CD14-positive monocyte (primary cell): ENCODE data around the gene BOD1. TPM values are rescaled to one million over a fixed set of nuclear protein-coding genes. Genes with fewer than 3 reads are reported as not detected.

Source experiments
- DNase-seq, 3 donors: peaks; one replicate each; pipeline ENCODE4 v3.0.0-alpha.2; 2011 to 2022
- H2AFZ ChIP-seq: 2 replicates; pipeline ENCODE4 v1.6.0; 2012; ENCODE audit warnings: mild to moderate bottlenecking, low read depth, low read length, inconsistent platforms; ENCODE audit not compliant: insufficient read depth, poor library complexity, severe bottlenecking
- H3K27ac ChIP-seq, 2 donors: 1 replicate in 1 of 2; 2 replicates in 1 of 2; pipeline ENCODE4 v1.5.1; 2012 to 2013; ENCODE audit warnings: low read length in 2 of 2, control low read depth in 1 of 2, inconsistent platforms in 1 of 2, low read depth in 1 of 2, mild to moderate bottlenecking in 1 of 2
- H3K27me3 ChIP-seq, 2 donors: one replicate each; pipeline versions ENCODE4 v1.6.0 to v1.6.1; 2011 to 2013; ENCODE audit warnings: low read length in 2 of 2; ENCODE audit not compliant: control insufficient read depth in 2 of 2, insufficient read depth in 2 of 2
- H3K36me3 ChIP-seq, 2 donors: replicated peaks in 1 of 2; 1 replicate in 1 of 2; 2 replicates in 1 of 2; pipeline versions ENCODE4 v1.5.1 to v1.6.1; 2012 to 2013; ENCODE audit warnings: low read length in 2 of 2, control low read depth in 1 of 2, inconsistent platforms in 1 of 2, mild to moderate bottlenecking in 1 of 2; ENCODE audit not compliant: insufficient read depth in 2 of 2, control insufficient read depth in 1 of 2
- H3K4me1 ChIP-seq, 2 donors: 1 replicate in 1 of 2; 2 replicates in 1 of 2; pipeline versions ENCODE4 v1.5.1 to v1.6.1; 2012 to 2013; ENCODE audit warnings: low read length in 2 of 2, control low read depth in 1 of 2, inconsistent platforms in 1 of 2, mild to moderate bottlenecking in 1 of 2, moderate library complexity in 1 of 2; ENCODE audit not compliant: insufficient read depth in 2 of 2, control insufficient read depth in 1 of 2
- H3K4me2 ChIP-seq: replicated peaks from 2 replicates; pipeline ENCODE3; 2012; ENCODE audit warnings: low read length, moderate library complexity, mild to moderate bottlenecking; ENCODE audit not compliant: poor library complexity, severe bottlenecking; ENCODE audit errors: extremely low read depth
- H3K4me3 ChIP-seq, 3 experiments: fragments of 200-600 bp in 1 of 3; sonication (generic) in 1 of 3; replicated peaks in 1 of 3; 1 replicate in 2 of 3; 2 replicates in 1 of 3; pipeline ENCODE4 v1.5.1; 2011 to 2013; ENCODE audit warnings: low read length in 3 of 3, mild to moderate bottlenecking in 3 of 3, control low read depth in 2 of 3, low read depth in 2 of 3, inconsistent platforms in 1 of 3, moderate library complexity in 1 of 3
- H3K79me2 ChIP-seq: 2 replicates; pipeline ENCODE4 v1.6.0; 2012; ENCODE audit warnings: mild to moderate bottlenecking, control low read depth, inconsistent platforms, low read length, moderate library complexity; ENCODE audit not compliant: insufficient read depth
- H3K9ac ChIP-seq: 2 replicates; pipeline ENCODE4 v1.6.0; 2017; ENCODE audit warnings: low read length, mild to moderate bottlenecking; ENCODE audit not compliant: insufficient read depth, poor library complexity, severe bottlenecking
- H3K9me3 ChIP-seq, 2 donors: replicated peaks in 1 of 2; 1 replicate in 1 of 2; 2 replicates in 1 of 2; pipeline versions ENCODE4 v1.5.1 to v1.6.1; 2012 to 2013; ENCODE audit warnings: low read length in 2 of 2, control low read depth in 1 of 2; ENCODE audit not compliant: control insufficient read depth in 1 of 2, insufficient read depth in 1 of 2
- H4K20me1 ChIP-seq: 2 replicates; pipeline ENCODE4 v1.6.0; 2012; ENCODE audit warnings: mild to moderate bottlenecking, low read length, control low read depth, moderate library complexity; ENCODE audit not compliant: insufficient read depth
- H3K27ac Mint-ChIP-seq, 7 donors: one replicate each; pipeline ENCODE4 v1.8.0; 2020; ENCODE audit warnings: mild to moderate bottlenecking in 7 of 7, mixed read lengths in 7 of 7, moderate library complexity in 6 of 7, inconsistent platforms in 2 of 7
- H3K27me3 Mint-ChIP-seq, 3 donors: one replicate each; pipeline ENCODE4 v1.8.0; 2021 to 2022; ENCODE audit warnings: low read depth in 3 of 3, mild to moderate bottlenecking in 3 of 3, mixed read lengths in 3 of 3, moderate library complexity in 3 of 3, inconsistent platforms in 1 of 3
- H3K36me3 Mint-ChIP-seq, 2 donors: one replicate each; pipeline ENCODE4 v1.8.0; 2020; ENCODE audit warnings: mixed read lengths in 2 of 2, inconsistent platforms in 1 of 2, mild to moderate bottlenecking in 1 of 2
- H3K4me1 Mint-ChIP-seq: one replicate; pipeline ENCODE4 v1.8.0; 2020; ENCODE audit warnings: mild to moderate bottlenecking, mixed read lengths
- H3K4me3 Mint-ChIP-seq, 2 donors: one replicate each; pipeline ENCODE4 v1.8.0; 2020; ENCODE audit warnings: mild to moderate bottlenecking in 2 of 2, mixed read lengths in 2 of 2, moderate library complexity in 1 of 2
- H3K9me3 Mint-ChIP-seq, 7 donors: one replicate each; pipeline ENCODE4 v1.8.0; 2020 to 2022; ENCODE audit warnings: mixed read lengths in 7 of 7, mild to moderate bottlenecking in 6 of 7, moderate library complexity in 6 of 7, inconsistent platforms in 2 of 7
- WGBS: methylation state at CpG from one replicate; pipeline ENCODE4 v1.1.5; 2013; ENCODE audit warnings: missing lambda C conversion rate; ENCODE audit not compliant: insufficient coverage; 5-methylcytosine and 5-hydroxymethylcytosine counted together
- intact Hi-C, 2 donors: fragments of 100-400 bp; cut with micrococcal nuclease; formaldehyde crosslinking; loops; one replicate each; pipeline versions ENCODE4 v1.15.0 to v1.15.1; 2023
- polyA plus RNA-seq, 3 donors: library from polyadenylated mRNA; depleted of rRNA in 1 of 3; unstranded in 2 of 3; stranded (reverse) in 1 of 3; fragments of 300-500 nt in 2 of 3; fragments of >200 nt in 1 of 3; fragmentation: Illumina TruSeq in 2 of 3; gene quantifications; 1 replicate in 2 of 3; 2 replicates in 1 of 3; pipeline ENCODE4 v1.2.3, GENCODE V29; 2012 to 2021
- TF ChIP-seq, protein P1 (sequence below): fragments of 200-600 bp; IDR thresholded peaks from one replicate; pipeline ENCODE4 v1.8.0; 2022; ENCODE audit warnings: antibody characterized with exemption, mild to moderate bottlenecking

The BOD1 gene
- polyA plus RNA-seq, 3 donors: 4.5 to 11.3 (median 5.8) TPM

DNA sequence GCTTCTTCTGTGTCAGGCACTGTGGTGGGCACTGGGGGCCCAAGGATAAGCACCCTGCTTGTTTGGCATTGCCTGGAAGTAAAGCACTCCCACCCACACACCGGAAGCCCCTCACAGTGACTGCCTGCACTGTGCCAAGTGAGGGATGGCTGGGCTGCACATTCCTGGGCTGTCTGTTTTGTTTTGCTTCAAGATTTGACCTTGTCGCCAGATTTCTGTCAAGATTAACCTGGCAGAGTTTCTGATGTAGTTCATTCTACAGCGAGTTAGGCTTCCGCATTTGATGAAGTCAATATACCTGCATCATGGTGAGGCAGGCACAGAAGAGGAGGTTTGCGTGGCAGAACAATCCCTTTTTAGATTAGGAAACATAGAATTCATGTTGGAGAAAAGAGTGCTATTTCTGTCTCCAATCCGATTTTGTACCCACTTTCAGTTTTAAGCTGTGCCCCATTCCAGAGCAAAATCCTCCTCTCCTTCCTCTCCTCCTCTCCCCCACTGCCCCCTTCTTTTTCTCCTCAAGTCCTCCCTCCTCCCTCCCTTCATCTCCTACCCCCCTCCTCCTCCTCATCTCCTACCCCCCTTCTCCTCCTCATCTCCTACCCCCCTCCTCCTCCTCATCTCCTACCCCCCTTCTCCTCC, 14.4 kb upstream of the BOD1 start:
- Histone ChIP-seq H3K4me3 (no peak overlapping the region), H3K4me1 (no peaks in the 10 kb centered on the region), H3K36me3 (no peaks in the 10 kb centered on the region), H2AFZ (no peak overlapping the region), H3K79me2 (no peaks in the 10 kb centered on the region), H4K20me1 (no peaks in the 10 kb centered on the region), H3K9me3 (no peaks in the 10 kb centered on the region), H3K27ac (no peak overlapping the region), H3K9ac (no peak overlapping the region), H3K27me3 (no peaks in the 10 kb centered on the region), H3K4me2 (no peak overlapping the region)
- TF ChIP-seq, protein P1, sequence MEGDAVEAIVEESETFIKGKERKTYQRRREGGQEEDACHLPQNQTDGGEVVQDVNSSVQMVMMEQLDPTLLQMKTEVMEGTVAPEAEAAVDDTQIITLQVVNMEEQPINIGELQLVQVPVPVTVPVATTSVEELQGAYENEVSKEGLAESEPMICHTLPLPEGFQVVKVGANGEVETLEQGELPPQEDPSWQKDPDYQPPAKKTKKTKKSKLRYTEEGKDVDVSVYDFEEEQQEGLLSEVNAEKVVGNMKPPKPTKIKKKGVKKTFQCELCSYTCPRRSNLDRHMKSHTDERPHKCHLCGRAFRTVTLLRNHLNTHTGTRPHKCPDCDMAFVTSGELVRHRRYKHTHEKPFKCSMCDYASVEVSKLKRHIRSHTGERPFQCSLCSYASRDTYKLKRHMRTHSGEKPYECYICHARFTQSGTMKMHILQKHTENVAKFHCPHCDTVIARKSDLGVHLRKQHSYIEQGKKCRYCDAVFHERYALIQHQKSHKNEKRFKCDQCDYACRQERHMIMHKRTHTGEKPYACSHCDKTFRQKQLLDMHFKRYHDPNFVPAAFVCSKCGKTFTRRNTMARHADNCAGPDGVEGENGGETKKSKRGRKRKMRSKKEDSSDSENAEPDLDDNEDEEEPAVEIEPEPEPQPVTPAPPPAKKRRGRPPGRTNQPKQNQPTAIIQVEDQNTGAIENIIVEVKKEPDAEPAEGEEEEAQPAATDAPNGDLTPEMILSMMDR: no peak
- DNase-seq: no peak
- Mint-ChIP-seq H3K36me3 (no peaks in the 10 kb centered on the region), H3K9me3 (no peaks in the 10 kb centered on the region), H3K4me3 (no peak overlapping the region), H3K27ac (peak overlapping the region in 1 of 7 donors; percentile 20), H3K27me3 (peaks cover 0 to 11% (median 0%) of the 10 kb centered on the region in 3 donors), H3K4me1 (peaks cover 10% of the 10 kb centered on the region)
- intact Hi-C loops: no loop called here
- 100% methylated on average over 2 of the region's 6 CpGs for WGBS

DNA sequence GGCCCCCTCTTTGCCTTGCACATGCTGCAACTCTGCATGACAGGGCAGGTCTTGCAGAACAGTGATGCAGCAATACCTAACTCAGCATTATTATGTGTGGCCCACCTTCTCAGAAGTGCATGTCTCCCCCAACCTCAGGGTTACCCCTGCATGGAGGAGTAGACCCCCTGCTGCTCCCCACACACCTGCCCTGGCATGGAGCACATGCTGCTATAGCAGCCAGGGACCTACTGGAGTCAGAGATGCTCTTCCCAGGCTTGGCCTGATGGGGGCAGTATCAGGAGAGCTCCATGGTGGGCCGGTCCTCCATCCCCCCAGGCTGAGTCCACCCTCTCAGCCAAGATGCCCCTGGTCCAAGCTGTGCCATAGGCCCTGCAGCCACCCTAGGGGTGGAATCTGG, 13.2 kb upstream of the BOD1 start:
- peaks cover 13% of the 10 kb centered on the region for H3K4me1 Mint-ChIP-seq
- no peak overlapping the region for H2AFZ ChIP-seq
- no peak overlapping the region for H3K27ac ChIP-seq
- H3K4me3 Mint-ChIP-seq: no peak overlapping the region
- TF ChIP-seq, protein P1: peak; percentile 47
- H3K36me3 ChIP-seq: no peaks in the 10 kb centered on the region
- no peaks in the 10 kb centered on the region for H3K27me3 ChIP-seq
- peaks cover 0 to 2% of the 10 kb centered on the region in 2 donors for H3K4me1 ChIP-seq
- H3K79me2 ChIP-seq: no peaks in the 10 kb centered on the region
- H3K4me3 ChIP-seq: no peak overlapping the region
- H4K20me1 ChIP-seq: no peaks in the 10 kb centered on the region
- no peaks in the 10 kb centered on the region for H3K36me3 Mint-ChIP-seq
- H3K27me3 Mint-ChIP-seq: peaks cover 0 to 7% (median 2%) of the 10 kb centered on the region in 3 donors
- no peak for DNase-seq
- no peak overlapping the region for H3K27ac Mint-ChIP-seq
- H3K9me3 Mint-ChIP-seq: no peaks in the 10 kb centered on the region
- H3K9me3 ChIP-seq: no peaks in the 10 kb centered on the region
- 60% methylated on average over 1 of the region's 1 CpG for WGBS
- no peak overlapping the region for H3K4me2 ChIP-seq
- intact Hi-C loops: no loop called here
- H3K9ac ChIP-seq: no peak overlapping the region
